Natural killer cell (primary cell): ENCODE results near the gene CEP57. TPM values are rescaled to one million over a fixed set of nuclear protein-coding genes. Genes with fewer than 3 reads are reported as not detected.
"Not testable (repeated sequence)": the region's sequence is repeated elsewhere in the genome, so short reads cannot be mapped to it uniquely, and the experiment has no call there.

Experiments used
- ATAC-seq, 3 donors: fragments of 150-1000 bp in 2 of 3; fragments of 200-7000 bp in 1 of 3; cut with Tn5 transposase; 1 replicate in 1 of 3; 2 replicates in 2 of 3; pipeline ENCODE4 v1.10.0; 2021; ENCODE audit warnings: mild to moderate bottlenecking in 2 of 3, moderate library complexity in 2 of 3
- DNase-seq, 2 donors: peaks; one replicate each; pipeline versions ENCODE4 v3.0.0 to v3.0.0-alpha.2; 2013 to 2021; ENCODE audit warnings: mixed read lengths in 1 of 2
- H3K27ac ChIP-seq: one replicate; pipeline ENCODE4 v1.5.1; 2013; ENCODE audit warnings: mild to moderate bottlenecking, low read length
- H3K27me3 ChIP-seq: one replicate; pipeline ENCODE4 v1.6.1; 2013; ENCODE audit warnings: low read length; ENCODE audit not compliant: control insufficient read depth, insufficient read depth
- H3K36me3 ChIP-seq: one replicate; pipeline ENCODE4 v1.6.1; 2013; ENCODE audit warnings: low read length; ENCODE audit not compliant: control insufficient read depth, insufficient read depth
- H3K4me1 ChIP-seq: one replicate; pipeline ENCODE4 v1.6.1; 2013; ENCODE audit warnings: low read length; ENCODE audit not compliant: control insufficient read depth, insufficient read depth
- H3K4me3 ChIP-seq: one replicate; pipeline ENCODE4 v1.5.1; 2013; ENCODE audit warnings: low read length
- H3K9me3 ChIP-seq: one replicate; pipeline ENCODE4 v1.6.1; 2013; ENCODE audit warnings: low read length; ENCODE audit not compliant: control insufficient read depth, insufficient read depth
- H3K27ac Mint-ChIP-seq, 2 donors: one replicate each; pipeline ENCODE4 v1.8.0; 2022; ENCODE audit warnings: mild to moderate bottlenecking in 2 of 2, mixed read lengths in 2 of 2, moderate library complexity in 1 of 2
- H3K27me3 Mint-ChIP-seq, 2 donors: one replicate each; pipeline ENCODE4 v1.8.0; 2022; ENCODE audit warnings: low read depth in 2 of 2, mixed read lengths in 2 of 2
- H3K36me3 Mint-ChIP-seq: one replicate; pipeline ENCODE4 v1.8.0; 2022; ENCODE audit warnings: mixed read lengths
- H3K4me1 Mint-ChIP-seq, 2 donors: one replicate each; pipeline ENCODE4 v1.8.0; 2022; ENCODE audit warnings: mixed read lengths in 2 of 2
- H3K4me3 Mint-ChIP-seq: one replicate; pipeline ENCODE4 v1.8.0; 2022; ENCODE audit warnings: mild to moderate bottlenecking, moderate library complexity, mixed read lengths
- H3K9me3 Mint-ChIP-seq, 2 donors: one replicate each; pipeline ENCODE4 v1.8.0; 2022; ENCODE audit warnings: mixed read lengths in 2 of 2
- CTCF ChIP-seq: fragments of 200-600 bp; IDR thresholded peaks from one replicate; pipeline ENCODE4 v1.8.0; 2022; ENCODE audit warnings: antibody characterized with exemption
- WGBS: methylation state at CpG from one replicate; pipeline ENCODE4 v1.1.7; 2013; ENCODE audit warnings: missing lambda C conversion rate; ENCODE audit not compliant: insufficient coverage; 5-methylcytosine and 5-hydroxymethylcytosine counted together
- intact Hi-C: fragments of 100-400 bp; cut with micrococcal nuclease; formaldehyde crosslinking; loops from one replicate; pipeline ENCODE4 v1.14.2; 2022
- total RNA-seq, 4 donors: library from RNA; stranded (reverse); fragments of 120-200 nt in 1 of 4; gene quantifications; one replicate each; pipeline versions ENCODE4 v1.2.3 to v1.2.4, GENCODE V29; 2013 to 2022

Gene CEP57
- total RNA-seq, 3 donors from 2014 or later (not counting 1 experiment from before 2014, with no cell fraction given) = 40.8 to 64.9 (median 55.1) TPM

GRCh38 chr11:95867105-95867504, 76.8 kb downstream of the CEP57 start:
- Histone ChIP-seq H3K27me3 (no peaks in the 10 kb centered on the region), H3K4me3 (no peak overlapping the region), H3K27ac (no peak overlapping the region), H3K9me3 (no peaks in the 10 kb centered on the region), H3K4me1 (no peaks in the 10 kb centered on the region), H3K36me3 (peaks cover 12% of the 10 kb centered on the region)
- intact Hi-C loops = no loop called here
- TF ChIP-seq CTCF = no peak
- 69% methylated on average over 5 of the region's 6 CpGs for WGBS
- DNase-seq = no peak
- H3K36me3 Mint-ChIP-seq = no peaks in the 10 kb centered on the region
- H3K4me3 Mint-ChIP-seq = no peak overlapping the region
- H3K27me3 Mint-ChIP-seq = no peaks in the 10 kb centered on the region
- no peaks in the 10 kb centered on the region for H3K9me3 Mint-ChIP-seq
- ATAC-seq = no peak
- no peak overlapping the region for H3K27ac Mint-ChIP-seq
- peaks cover 5 to 6% of the 10 kb centered on the region in 2 donors for H3K4me1 Mint-ChIP-seq

- not testable (repeated sequence) for H3K36me3 ChIP-seq
These were observed 80.6 kb downstream of the CEP57 start for GRCh38 chr11:95870877-95871276.

GRCh38 chr11:95877291-95877690, 87.0 kb downstream of the CEP57 start:
- peaks cover 7 to 9% of the 10 kb centered on the region in 2 donors for H3K4me1 Mint-ChIP-seq
- peaks cover 0 to 3% of the 10 kb centered on the region in 2 donors for H3K9me3 Mint-ChIP-seq
- no peak overlapping the region for H3K4me3 Mint-ChIP-seq
- intact Hi-C loops = no loop called here
- 66% methylated on average over 2 of the region's 2 CpGs for WGBS
- no peaks in the 10 kb centered on the region for H3K27me3 Mint-ChIP-seq
- H3K36me3 ChIP-seq = peaks cover 4% of the 10 kb centered on the region
- no peak for DNase-seq
- no peak overlapping the region for H3K27ac Mint-ChIP-seq
- no peak overlapping the region for H3K27ac ChIP-seq
- no peak for TF ChIP-seq CTCF
- no peaks in the 10 kb centered on the region for H3K36me3 Mint-ChIP-seq
- peak in 1 of 3 donors; percentile 9 for ATAC-seq
- no peak overlapping the region for H3K4me3 ChIP-seq
- H3K9me3 ChIP-seq = no peaks in the 10 kb centered on the region
- H3K4me1 ChIP-seq = no peaks in the 10 kb centered on the region
- no peaks in the 10 kb centered on the region for H3K27me3 ChIP-seq

More at GRCh38 chr11:95870877-95871276, 80.6 kb downstream of the CEP57 start:
- H3K36me3 Mint-ChIP-seq, H3K4me3 ChIP-seq, H3K4me1 Mint-ChIP-seq, H3K4me1 ChIP-seq, intact Hi-C loops, ATAC-seq, H3K9me3 Mint-ChIP-seq, DNase-seq, H3K27ac ChIP-seq, H3K9me3 ChIP-seq, H3K4me3 Mint-ChIP-seq, H3K27me3 ChIP-seq, H3K27ac Mint-ChIP-seq, H3K27me3 Mint-ChIP-seq: not testable (repeated sequence)
- no CpG with 5 or more reads among the region's 3 CpGs for WGBS

Other genes with a start within 250 kb of the CEP57 start
- gene FAM76B, start 716 bp upstream of the CEP57 start, total RNA-seq = 10 to 100 TPM; 71.3 to 81.0 (median 76.9) TPM
- 10 to 100 TPM; 21.7 to 22.5 (median 21.8) TPM for gene MTMR2, start 133.6 kb downstream of the CEP57 start, total RNA-seq